ENCODE data around the gene PCDHGA10.

The PCDHGA10 gene

DNA sequence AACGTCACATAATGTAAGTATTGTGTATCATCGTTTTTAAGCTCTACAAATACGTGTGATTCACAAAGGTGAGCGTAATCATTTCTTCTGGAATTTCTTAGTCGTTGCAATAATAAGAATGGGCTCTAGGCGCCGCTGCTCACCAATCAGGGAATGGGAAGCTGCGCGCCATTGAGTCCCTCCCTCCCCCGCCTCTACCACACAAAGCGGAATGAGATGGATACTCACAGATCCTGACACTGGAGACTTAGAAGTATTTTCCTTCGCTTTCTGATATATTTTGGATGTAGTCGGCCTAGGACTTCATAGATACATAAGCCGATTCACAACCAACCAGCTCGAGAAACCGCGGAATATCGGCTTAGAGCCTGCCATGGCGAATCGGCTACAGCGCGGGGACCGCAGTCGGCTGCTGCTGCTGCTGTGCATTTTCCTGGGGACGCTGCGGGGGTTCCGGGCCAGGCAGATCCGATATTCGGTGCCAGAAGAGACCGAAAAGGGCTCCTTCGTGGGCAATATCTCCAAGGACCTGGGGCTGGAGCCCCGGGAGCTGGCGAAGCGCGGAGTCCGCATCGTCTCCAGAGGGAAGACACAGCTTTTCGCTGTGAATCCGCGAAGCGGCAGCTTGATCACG is 8.2 kb downstream of the PCDHGA10 start, which contains the start of gene PCDHGA11 (continued):
- TF ChIP-seq, protein P1, sequence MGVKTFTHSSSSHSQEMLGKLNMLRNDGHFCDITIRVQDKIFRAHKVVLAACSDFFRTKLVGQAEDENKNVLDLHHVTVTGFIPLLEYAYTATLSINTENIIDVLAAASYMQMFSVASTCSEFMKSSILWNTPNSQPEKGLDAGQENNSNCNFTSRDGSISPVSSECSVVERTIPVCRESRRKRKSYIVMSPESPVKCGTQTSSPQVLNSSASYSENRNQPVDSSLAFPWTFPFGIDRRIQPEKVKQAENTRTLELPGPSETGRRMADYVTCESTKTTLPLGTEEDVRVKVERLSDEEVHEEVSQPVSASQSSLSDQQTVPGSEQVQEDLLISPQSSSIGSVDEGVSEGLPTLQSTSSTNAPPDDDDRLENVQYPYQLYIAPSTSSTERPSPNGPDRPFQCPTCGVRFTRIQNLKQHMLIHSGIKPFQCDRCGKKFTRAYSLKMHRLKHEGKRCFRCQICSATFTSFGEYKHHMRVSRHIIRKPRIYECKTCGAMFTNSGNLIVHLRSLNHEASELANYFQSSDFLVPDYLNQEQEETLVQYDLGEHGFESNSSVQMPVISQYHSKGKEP (tag by site-specific recombination; IDR thresholded peaks at IDR 0.05), result 0 out of 2 replicates have a peak, but pooled peaks have one; percentile 31
- no peak for TF ChIP-seq MZF1 (tag by site-specific recombination; IDR thresholded peaks at IDR 0.05; ENCODE audit: borderline replicate concordance)
- no peak for TF ChIP-seq ZNF132 (tag by site-specific recombination; IDR thresholded peaks at IDR 0.05; ENCODE audit: borderline replicate concordance)
- no peak; the same call in 1 of the 2 replicates for TF ChIP-seq ZNF394 (tag by site-specific recombination; IDR thresholded peaks at IDR 0.05; ENCODE audit: borderline replicate concordance)
- no peak for TF ChIP-seq ZNF155 (tag by site-specific recombination; IDR thresholded peaks at IDR 0.05)
- no peak for TF ChIP-seq MEIS1 (CRISPR knock-in tag; IDR thresholded peaks at IDR 0.05; ENCODE audit: borderline replicate concordance)

DNA sequence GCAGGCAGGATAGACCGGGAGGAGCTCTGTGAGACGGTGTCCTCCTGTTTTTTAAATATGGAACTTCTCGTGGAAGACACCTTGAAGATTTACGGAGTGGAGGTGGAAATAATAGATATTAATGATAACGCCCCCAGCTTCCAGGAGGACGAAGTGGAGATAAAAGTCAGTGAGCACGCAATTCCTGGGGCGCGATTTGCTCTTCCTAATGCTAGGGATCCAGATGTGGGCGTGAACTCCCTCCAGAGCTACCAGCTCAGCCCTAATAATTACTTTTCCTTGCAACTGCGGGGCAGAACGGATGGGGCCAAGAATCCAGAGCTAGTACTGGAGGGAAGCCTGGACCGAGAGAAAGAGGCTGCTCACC is 8.7 kb downstream of the PCDHGA10 start:
- Histone ChIP-seq H3K27ac (ENCODE audit: extremely low read depth, low read depth, low read length) (no peak overlapping the region), H3K36me3 (ENCODE audit: control insufficient read depth in 2 of 2, insufficient read depth in 1 of 2, low read length in 2 of 2) (no peaks in the 10 kb centered on the region), H3K9me3 (ENCODE audit: control insufficient read depth, insufficient read depth, low read depth, low read length) (no peaks in the 10 kb centered on the region; the same call in 1 of the 2 replicates), H3K4me3 (ENCODE audit: low read depth, low read length) (peak overlapping the region; percentile 67), H3K4me1 (ENCODE audit: control insufficient read depth, insufficient read depth, low read length) (no peaks in the 10 kb centered on the region)
- ChIA-PET POLR2A (interaction anchor here (0.9 to 1.5 kb wide), 3 partner anchors 100 to 103 kb away, joined by 3 to 6 read pairs (median 4); partner anchors contain the start of gene TAF7), CTCF (interaction anchor here (0.6 to 7.0 kb wide), 55 partner anchors 8 to 222 kb away, joined by 3 to 160 read pairs (median 5); partner anchors contain the start of genes DIAPH1, PCDHB11, PCDHB14 and PCDHB15)
- TF ChIP-seq ZNF664 (tag by site-specific recombination; IDR thresholded peaks at IDR 0.05) (no peak), ZNF174 (tag by site-specific recombination; IDR thresholded peaks at IDR 0.05) (no peak), GFI1B (tag by site-specific recombination; IDR thresholded peaks at IDR 0.05) (no peak), KLF9 (tag by site-specific recombination; IDR thresholded peaks at IDR 0.05; ENCODE audit: low read depth) (peak; percentile 41; the same call in 1 of the 2 replicates), ZNF830 (tag by site-specific recombination; IDR thresholded peaks at IDR 0.05; ENCODE audit: low read depth) (no peak)

DNA sequence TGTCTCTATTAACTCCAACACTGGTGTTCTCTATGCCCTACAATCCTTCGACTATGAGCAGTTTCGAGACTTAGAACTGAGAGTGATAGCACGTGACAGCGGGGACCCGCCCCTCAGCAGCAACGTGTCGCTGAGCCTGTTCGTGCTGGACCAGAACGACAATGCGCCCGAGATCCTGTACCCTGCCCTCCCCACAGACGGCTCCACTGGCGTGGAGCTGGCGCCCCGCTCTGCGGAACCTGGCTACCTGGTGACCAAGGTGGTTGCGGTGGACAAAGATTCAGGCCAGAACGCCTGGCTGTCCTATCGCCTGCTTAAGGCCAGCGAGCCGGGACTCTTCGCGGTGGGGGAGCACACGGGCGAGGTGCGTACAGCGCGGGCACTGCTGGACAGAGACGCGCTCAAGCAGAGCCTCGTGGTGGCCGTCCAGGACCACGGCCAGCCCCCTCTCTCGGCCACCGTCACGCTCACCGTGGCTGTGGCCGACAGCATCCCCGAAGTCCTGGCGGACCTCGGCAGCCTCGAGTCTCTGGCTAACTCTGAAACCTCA is 10.0 kb downstream of the PCDHGA10 start:
- H3K4me1 ChIP-seq (ENCODE audit: control insufficient read depth, insufficient read depth, low read length), result no peaks in the 10 kb centered on the region
- no peaks in the 10 kb centered on the region; the same call in 1 of the 2 replicates for H3K9me3 ChIP-seq (ENCODE audit: control insufficient read depth, insufficient read depth, low read depth, low read length)
- CTCF ChIA-PET, result interaction anchor here (0.6 to 7.0 kb wide), 7 partner anchors 14 to 229 kb away, joined by 3 to 160 read pairs (median 6); partner anchors contain the start of gene PCDHB14
- H3K27ac ChIP-seq (ENCODE audit: extremely low read depth, low read depth, low read length), result no peak overlapping the region
- TF ChIP-seq MEIS1 (CRISPR knock-in tag; IDR thresholded peaks at IDR 0.05; ENCODE audit: borderline replicate concordance) (no peak), GLIS2 (tag by site-specific recombination; IDR thresholded peaks at IDR 0.05) (no peak), ZNF530 (tag by site-specific recombination; IDR thresholded peaks at IDR 0.05; ENCODE audit: low read depth) (no peak), ZNF10 (tag by site-specific recombination; IDR thresholded peaks at IDR 0.05) (no peak), ZNF311 (tag by site-specific recombination; IDR thresholded peaks at IDR 0.05; ENCODE audit: borderline replicate concordance) (no peak)
- TF ChIP-seq, protein P2, sequence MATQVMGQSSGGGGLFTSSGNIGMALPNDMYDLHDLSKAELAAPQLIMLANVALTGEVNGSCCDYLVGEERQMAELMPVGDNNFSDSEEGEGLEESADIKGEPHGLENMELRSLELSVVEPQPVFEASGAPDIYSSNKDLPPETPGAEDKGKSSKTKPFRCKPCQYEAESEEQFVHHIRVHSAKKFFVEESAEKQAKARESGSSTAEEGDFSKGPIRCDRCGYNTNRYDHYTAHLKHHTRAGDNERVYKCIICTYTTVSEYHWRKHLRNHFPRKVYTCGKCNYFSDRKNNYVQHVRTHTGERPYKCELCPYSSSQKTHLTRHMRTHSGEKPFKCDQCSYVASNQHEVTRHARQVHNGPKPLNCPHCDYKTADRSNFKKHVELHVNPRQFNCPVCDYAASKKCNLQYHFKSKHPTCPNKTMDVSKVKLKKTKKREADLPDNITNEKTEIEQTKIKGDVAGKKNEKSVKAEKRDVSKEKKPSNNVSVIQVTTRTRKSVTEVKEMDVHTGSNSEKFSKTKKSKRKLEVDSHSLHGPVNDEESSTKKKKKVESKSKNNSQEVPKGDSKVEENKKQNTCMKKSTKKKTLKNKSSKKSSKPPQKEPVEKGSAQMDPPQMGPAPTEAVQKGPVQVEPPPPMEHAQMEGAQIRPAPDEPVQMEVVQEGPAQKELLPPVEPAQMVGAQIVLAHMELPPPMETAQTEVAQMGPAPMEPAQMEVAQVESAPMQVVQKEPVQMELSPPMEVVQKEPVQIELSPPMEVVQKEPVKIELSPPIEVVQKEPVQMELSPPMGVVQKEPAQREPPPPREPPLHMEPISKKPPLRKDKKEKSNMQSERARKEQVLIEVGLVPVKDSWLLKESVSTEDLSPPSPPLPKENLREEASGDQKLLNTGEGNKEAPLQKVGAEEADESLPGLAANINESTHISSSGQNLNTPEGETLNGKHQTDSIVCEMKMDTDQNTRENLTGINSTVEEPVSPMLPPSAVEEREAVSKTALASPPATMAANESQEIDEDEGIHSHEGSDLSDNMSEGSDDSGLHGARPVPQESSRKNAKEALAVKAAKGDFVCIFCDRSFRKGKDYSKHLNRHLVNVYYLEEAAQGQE (tag by site-specific recombination; IDR thresholded peaks at IDR 0.05), result 0 out of 2 replicates have a peak, but pooled peaks have one; percentile 50
- TF ChIP-seq, protein P1 (tag by site-specific recombination; IDR thresholded peaks at IDR 0.05), result no peak
- TF ChIP-seq, protein P3, sequence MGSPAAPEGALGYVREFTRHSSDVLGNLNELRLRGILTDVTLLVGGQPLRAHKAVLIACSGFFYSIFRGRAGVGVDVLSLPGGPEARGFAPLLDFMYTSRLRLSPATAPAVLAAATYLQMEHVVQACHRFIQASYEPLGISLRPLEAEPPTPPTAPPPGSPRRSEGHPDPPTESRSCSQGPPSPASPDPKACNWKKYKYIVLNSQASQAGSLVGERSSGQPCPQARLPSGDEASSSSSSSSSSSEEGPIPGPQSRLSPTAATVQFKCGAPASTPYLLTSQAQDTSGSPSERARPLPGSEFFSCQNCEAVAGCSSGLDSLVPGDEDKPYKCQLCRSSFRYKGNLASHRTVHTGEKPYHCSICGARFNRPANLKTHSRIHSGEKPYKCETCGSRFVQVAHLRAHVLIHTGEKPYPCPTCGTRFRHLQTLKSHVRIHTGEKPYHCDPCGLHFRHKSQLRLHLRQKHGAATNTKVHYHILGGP (tag by site-specific recombination; IDR thresholded peaks at IDR 0.05), result no peak
- H3K4me3 ChIP-seq (ENCODE audit: low read depth, low read length), result no peak overlapping the region
- POLR2A ChIA-PET, result no interaction called here
- no peaks in the 10 kb centered on the region for H3K36me3 ChIP-seq (ENCODE audit: control insufficient read depth in 2 of 2, insufficient read depth in 1 of 2, low read length in 2 of 2)

Data from HEK293 (cell line).